Transverse colon (tissue), 3 donors: ENCODE data around the gene NFS1.

ENCODE experiments used
- POLR2A ChIP-seq: fragments of 450-650 bp; IDR thresholded peaks from one replicate; pipeline ENCODE4 v1.6.1; 2016; ENCODE audit warnings: antibody characterized with exemption, mild to moderate bottlenecking, moderate library complexity
- TF ChIP-seq, protein P1 (sequence below), 5 experiments: fragments of 200-600 bp in 3 of 5; fragments of 450-650 bp in 2 of 5; sonication (generic) in 3 of 5; IDR thresholded peaks; 1 replicate in 2 of 5; 2 replicates in 3 of 5; pipeline ENCODE4 v1.5.1; 2016 to 2017; ENCODE audit warnings: antibody characterized with exemption in 5 of 5, inconsistent platforms in 3 of 5, mild to moderate bottlenecking in 2 of 5, moderate library complexity in 1 of 5

DNA sequence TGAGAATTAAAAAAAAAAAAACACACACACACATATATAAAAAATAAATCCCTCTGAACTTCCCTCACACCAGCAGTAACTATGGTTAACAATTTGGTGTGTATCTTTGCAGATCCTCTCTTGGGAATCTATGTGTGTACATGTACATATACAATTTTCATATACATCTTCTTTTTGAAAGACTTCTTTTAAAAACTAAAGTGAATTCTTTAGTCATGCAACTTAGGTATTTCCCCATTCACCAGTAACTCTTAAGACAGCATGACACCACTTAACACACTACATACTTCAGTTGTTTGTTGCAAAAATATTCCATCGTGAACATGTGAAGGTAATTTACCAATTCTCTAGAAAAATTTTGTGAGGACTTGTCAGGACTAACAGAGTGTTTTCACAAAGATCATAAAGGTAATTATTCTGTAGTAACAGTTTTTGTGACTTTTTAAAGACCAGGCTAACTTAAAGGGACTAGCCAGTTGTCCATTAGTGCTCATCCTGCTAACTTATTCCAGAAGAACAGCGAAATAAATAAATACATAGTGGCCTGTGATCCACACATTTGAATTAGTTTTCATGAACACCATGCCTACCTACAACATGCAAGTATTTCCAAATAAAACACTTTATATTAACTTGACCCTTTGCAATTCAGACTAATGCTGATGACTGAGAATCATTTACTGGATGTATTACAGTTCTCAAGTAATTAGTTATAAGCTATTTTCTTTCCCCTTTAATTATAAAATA lies 30.9 kb upstream of the NFS1 start:
- TF ChIP-seq, protein P1, sequence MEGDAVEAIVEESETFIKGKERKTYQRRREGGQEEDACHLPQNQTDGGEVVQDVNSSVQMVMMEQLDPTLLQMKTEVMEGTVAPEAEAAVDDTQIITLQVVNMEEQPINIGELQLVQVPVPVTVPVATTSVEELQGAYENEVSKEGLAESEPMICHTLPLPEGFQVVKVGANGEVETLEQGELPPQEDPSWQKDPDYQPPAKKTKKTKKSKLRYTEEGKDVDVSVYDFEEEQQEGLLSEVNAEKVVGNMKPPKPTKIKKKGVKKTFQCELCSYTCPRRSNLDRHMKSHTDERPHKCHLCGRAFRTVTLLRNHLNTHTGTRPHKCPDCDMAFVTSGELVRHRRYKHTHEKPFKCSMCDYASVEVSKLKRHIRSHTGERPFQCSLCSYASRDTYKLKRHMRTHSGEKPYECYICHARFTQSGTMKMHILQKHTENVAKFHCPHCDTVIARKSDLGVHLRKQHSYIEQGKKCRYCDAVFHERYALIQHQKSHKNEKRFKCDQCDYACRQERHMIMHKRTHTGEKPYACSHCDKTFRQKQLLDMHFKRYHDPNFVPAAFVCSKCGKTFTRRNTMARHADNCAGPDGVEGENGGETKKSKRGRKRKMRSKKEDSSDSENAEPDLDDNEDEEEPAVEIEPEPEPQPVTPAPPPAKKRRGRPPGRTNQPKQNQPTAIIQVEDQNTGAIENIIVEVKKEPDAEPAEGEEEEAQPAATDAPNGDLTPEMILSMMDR (IDR thresholded peaks at IDR 0.05) = no peak
- no peak for TF ChIP-seq POLR2A
